GM12875 (cell line): ENCODE data around the gene SLC35D3.

Experiments
- H3K4me3 ChIP-seq: one replicate; pipeline ENCODE4 v1.5.1; 2011; ENCODE audit warnings: low read depth, low read length, control low read depth
- TF ChIP-seq, protein P1 (sequence below): IDR thresholded peaks from 2 replicates; pipeline ENCODE4 v1.5.1; 2011; ENCODE audit warnings: low read depth, mild to moderate bottlenecking, control low read depth, inconsistent platforms, low read length, moderate library complexity, borderline replicate concordance; ENCODE audit not compliant: insufficient read depth

SLC35D3 gene

DNA sequence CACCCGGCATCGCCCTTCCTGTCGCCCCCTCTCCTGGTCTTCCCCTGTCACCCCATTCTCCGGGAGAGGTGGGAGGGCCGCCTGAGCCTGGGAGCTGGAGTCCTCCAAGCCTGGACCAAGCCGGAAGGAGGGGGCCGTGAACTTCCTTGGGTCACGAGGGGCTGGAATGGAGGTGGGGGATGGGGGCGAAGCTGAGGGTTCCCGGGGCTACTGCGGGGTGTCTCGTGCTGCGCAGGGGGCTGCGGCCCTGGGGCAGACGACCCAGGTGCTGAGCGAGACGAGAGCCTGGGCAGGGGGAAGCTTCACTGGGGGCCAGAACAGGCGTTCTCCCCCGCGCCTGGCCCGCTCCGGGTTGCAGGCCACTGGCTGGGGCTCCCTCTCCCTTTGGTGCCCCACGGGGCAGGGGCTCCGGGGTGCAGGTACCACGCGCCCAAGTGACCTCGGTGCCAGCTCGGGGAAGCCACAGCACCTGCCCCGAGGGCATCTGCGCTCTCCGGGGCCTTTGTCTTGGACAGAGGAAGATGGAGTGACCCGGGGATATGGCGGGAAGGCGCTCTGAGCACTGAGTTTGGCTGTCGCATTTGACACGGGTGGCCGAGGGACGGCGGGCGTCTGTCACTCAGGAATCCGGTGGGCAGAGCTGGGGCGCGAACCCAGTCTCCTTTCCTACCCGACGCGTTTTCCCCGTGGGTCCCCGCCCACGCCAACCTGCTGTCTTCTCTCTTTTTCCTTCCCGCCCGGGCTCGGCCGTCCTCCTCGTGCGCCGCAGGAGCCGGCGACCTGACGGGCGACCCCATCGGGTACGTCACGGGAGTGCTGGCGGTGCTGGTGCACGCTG is 1.2 kb downstream of the SLC35D3 start:
- no peak overlapping the region for H3K4me3 ChIP-seq
- TF ChIP-seq, protein P1, sequence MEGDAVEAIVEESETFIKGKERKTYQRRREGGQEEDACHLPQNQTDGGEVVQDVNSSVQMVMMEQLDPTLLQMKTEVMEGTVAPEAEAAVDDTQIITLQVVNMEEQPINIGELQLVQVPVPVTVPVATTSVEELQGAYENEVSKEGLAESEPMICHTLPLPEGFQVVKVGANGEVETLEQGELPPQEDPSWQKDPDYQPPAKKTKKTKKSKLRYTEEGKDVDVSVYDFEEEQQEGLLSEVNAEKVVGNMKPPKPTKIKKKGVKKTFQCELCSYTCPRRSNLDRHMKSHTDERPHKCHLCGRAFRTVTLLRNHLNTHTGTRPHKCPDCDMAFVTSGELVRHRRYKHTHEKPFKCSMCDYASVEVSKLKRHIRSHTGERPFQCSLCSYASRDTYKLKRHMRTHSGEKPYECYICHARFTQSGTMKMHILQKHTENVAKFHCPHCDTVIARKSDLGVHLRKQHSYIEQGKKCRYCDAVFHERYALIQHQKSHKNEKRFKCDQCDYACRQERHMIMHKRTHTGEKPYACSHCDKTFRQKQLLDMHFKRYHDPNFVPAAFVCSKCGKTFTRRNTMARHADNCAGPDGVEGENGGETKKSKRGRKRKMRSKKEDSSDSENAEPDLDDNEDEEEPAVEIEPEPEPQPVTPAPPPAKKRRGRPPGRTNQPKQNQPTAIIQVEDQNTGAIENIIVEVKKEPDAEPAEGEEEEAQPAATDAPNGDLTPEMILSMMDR: no peak

DNA sequence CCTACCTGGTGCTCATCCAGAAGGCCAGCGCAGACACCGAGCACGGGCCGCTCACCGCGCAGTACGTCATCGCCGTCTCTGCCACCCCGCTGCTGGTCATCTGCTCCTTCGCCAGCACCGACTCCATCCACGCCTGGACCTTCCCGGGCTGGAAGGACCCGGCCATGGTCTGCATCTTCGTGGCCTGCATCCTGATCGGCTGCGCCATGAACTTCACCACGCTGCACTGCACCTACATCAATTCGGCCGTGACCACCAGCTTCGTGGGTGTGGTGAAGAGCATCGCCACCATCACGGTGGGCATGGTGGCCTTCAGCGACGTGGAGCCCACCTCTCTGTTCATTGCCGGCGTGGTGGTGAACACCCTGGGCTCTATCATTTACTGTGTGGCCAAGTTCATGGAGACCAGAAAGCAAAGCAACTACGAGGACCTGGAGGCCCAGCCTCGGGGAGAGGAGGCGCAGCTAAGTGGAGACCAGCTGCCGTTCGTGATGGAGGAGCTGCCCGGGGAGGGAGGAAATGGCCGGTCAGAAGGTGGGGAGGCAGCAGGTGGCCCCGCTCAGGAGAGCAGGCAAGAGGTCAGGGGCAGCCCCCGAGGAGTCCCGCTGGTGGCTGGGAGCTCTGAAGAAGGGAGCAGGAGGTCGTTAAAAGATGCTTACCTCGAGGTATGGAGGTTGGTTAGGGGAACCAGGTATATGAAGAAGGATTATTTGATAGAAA is 2.0 kb downstream of the SLC35D3 start:
- H3K4me3 ChIP-seq: no peak overlapping the region
- TF ChIP-seq, protein P1: no peak

GRCh38 chr6:136926383-136926782 is 4.3 kb downstream of the SLC35D3 start:
- TF ChIP-seq, protein P1: no peak
- H3K4me3 ChIP-seq: no peak overlapping the region

GRCh38 chr6:136927292-136927691 is 5.2 kb downstream of the SLC35D3 start:
- no peak overlapping the region for H3K4me3 ChIP-seq
- TF ChIP-seq, protein P1: peak; percentile 32; the same call in 1 of the 2 replicates

DNA sequence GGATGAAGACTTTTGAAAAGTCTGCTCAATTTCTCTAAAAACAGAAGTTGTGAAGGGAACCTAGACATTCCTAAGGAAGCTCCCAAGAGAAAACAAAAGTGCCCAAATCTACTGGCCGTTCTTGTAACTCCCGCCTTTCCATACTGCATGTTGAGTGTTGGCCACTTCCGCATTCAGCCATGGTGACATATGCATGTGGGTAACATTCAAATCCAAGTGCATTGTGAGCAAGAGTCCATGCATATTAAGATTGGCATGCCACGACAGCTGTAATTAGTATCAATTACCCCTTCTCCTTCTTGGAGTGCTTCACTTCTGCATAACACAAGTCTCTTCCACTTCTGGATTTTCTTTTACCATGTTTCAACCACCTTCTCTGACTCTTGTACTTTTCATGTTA is 8.4 kb downstream of the SLC35D3 start:
- TF ChIP-seq, protein P1: no peak
- H3K4me3 ChIP-seq: no peak overlapping the region

GRCh38 chr6:136932599-136932998 is 10.5 kb downstream of the SLC35D3 start:
- TF ChIP-seq, protein P1: no peak

More at GRCh38 chr6:136932599-136932998, 10.5 kb downstream of the SLC35D3 start:
- no peak overlapping the region for H3K4me3 ChIP-seq
